WTC11 (cell line): ENCODE results near the gene TBX4. TPM values are rescaled to one million over a fixed set of nuclear protein-coding genes. Genes with fewer than 3 reads are reported as not detected.

Source experiments
- CBFB ChIP-seq: sonication (generic); formaldehyde crosslinking; IDR thresholded peaks from 2 replicates; pipeline ENCODE4 v1.8.1; 2022; ENCODE audit warnings: mild to moderate bottlenecking, low read depth, missing genetic modification reagents
- ETV6 ChIP-seq: sonication (generic); formaldehyde crosslinking; IDR thresholded peaks from 2 replicates; pipeline ENCODE4 v1.8.1; 2022; ENCODE audit warnings: mild to moderate bottlenecking, missing genetic modification reagents
- RELA ChIP-seq: sonication (generic); formaldehyde crosslinking; IDR thresholded peaks from 2 replicates; pipeline ENCODE4 v1.8.1; 2022; ENCODE audit warnings: missing genetic modification reagents, mild to moderate bottlenecking, borderline replicate concordance
- SOX15 ChIP-seq: fragments of 250-450 bp; sonication (Bioruptor Pico); IDR thresholded peaks from 2 replicates; pipeline ENCODE4 v1.9.0; 2021; ENCODE audit warnings: mild to moderate bottlenecking
- SP1 ChIP-seq: sonication (generic); formaldehyde crosslinking; conservative IDR thresholded peaks from 2 replicates; pipeline ENCODE4 v1.8.1; 2022; ENCODE audit warnings: missing genetic modification reagents
- ZBTB21 ChIP-seq: sonication (generic); formaldehyde crosslinking; IDR thresholded peaks from 2 replicates; pipeline ENCODE4 v1.8.1; 2023; ENCODE audit warnings: mild to moderate bottlenecking, missing genetic modification reagents, borderline replicate concordance
- total RNA-seq: library from RNA; stranded (reverse); gene quantifications from 3 replicates; pipeline ENCODE4 v1.2.3, GENCODE V29; 2021
- TF ChIP-seq, protein P1 (sequence below): fragments of 250-450 bp; sonication (Bioruptor Pico); IDR thresholded peaks from 2 replicates; pipeline ENCODE4 v1.9.0; 2021; ENCODE audit warnings: mild to moderate bottlenecking, borderline replicate concordance
- TF ChIP-seq, protein P2 (sequence below): sonication (generic); formaldehyde crosslinking; conservative IDR thresholded peaks from 2 replicates; pipeline ENCODE4 v1.8.1; 2022; ENCODE audit warnings: mild to moderate bottlenecking, missing genetic modification reagents
- TF ChIP-seq, protein P3 (sequence below): sonication (generic); formaldehyde crosslinking; IDR thresholded peaks from 2 replicates; pipeline ENCODE4 v1.8.0; 2022; ENCODE audit warnings: mild to moderate bottlenecking, missing genetic modification reagents
- TF ChIP-seq, protein P4 (sequence below): fragments of 250-450 bp; sonication (Bioruptor Pico); conservative IDR thresholded peaks from 2 replicates; pipeline ENCODE4 v1.9.0; 2021; ENCODE audit warnings: mild to moderate bottlenecking
- TF ChIP-seq, protein P5 (sequence below): sonication (generic); formaldehyde crosslinking; IDR thresholded peaks from 2 replicates; pipeline ENCODE4 v1.8.1; 2023; ENCODE audit warnings: mild to moderate bottlenecking, moderate library complexity, missing genetic modification reagents
- TF ChIP-seq, protein P6 (sequence below): sonication (generic); formaldehyde crosslinking; IDR thresholded peaks from 2 replicates; pipeline ENCODE4 v1.8.1; 2023; ENCODE audit warnings: mild to moderate bottlenecking, missing genetic modification reagents
- TF ChIP-seq, protein P7 (sequence below): sonication (generic); formaldehyde crosslinking; IDR thresholded peaks from 2 replicates; pipeline ENCODE4 v1.8.1; 2022; ENCODE audit warnings: mild to moderate bottlenecking, moderate library complexity, missing genetic modification reagents

Gene TBX4
- total RNA-seq, 1 experiment from 2014 or later, result not detected

DNA sequence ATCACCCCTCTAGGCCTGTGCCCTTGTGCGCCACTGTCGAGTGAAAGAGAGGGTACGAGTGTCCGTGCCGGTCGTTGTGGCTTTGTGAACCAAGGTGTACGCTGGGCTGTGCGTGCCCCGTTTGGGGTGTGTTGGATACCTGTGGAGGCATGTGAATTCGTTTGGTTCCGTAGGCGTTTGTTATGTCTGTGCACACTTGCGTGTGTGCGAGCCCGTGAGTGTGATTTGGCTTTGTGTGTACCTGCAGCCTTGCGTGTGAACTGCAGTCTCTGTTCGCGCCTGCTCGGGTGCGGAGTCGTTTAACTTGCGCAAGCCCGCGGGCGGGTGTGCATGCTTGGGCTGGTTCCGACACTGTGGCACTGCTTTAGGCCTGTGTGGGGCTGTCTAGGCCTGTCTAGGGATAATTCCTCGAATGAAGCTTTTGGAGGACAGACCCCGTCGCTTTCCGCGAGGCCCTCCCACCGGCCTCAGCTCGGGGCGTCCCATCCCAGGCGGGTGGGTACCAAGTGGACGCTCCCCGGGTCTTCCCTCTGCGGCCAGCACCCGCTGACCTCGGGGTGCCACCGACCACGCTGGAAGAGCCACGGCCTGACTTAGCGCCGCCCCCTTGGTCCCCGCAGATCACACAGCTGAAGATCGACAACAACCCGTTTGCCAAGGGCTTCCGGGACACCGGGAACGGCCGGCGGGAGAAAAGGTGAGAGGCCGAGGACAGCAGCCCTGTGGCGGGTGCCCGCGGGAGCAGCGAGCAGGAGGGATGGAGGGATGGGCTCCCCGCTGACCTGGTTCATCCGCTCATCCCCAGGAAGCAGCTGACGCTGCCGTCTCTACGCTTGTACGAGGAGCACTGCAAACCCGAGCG lies 48.2 kb upstream of the TBX4 start (continued):
- TF ChIP-seq, protein P1, sequence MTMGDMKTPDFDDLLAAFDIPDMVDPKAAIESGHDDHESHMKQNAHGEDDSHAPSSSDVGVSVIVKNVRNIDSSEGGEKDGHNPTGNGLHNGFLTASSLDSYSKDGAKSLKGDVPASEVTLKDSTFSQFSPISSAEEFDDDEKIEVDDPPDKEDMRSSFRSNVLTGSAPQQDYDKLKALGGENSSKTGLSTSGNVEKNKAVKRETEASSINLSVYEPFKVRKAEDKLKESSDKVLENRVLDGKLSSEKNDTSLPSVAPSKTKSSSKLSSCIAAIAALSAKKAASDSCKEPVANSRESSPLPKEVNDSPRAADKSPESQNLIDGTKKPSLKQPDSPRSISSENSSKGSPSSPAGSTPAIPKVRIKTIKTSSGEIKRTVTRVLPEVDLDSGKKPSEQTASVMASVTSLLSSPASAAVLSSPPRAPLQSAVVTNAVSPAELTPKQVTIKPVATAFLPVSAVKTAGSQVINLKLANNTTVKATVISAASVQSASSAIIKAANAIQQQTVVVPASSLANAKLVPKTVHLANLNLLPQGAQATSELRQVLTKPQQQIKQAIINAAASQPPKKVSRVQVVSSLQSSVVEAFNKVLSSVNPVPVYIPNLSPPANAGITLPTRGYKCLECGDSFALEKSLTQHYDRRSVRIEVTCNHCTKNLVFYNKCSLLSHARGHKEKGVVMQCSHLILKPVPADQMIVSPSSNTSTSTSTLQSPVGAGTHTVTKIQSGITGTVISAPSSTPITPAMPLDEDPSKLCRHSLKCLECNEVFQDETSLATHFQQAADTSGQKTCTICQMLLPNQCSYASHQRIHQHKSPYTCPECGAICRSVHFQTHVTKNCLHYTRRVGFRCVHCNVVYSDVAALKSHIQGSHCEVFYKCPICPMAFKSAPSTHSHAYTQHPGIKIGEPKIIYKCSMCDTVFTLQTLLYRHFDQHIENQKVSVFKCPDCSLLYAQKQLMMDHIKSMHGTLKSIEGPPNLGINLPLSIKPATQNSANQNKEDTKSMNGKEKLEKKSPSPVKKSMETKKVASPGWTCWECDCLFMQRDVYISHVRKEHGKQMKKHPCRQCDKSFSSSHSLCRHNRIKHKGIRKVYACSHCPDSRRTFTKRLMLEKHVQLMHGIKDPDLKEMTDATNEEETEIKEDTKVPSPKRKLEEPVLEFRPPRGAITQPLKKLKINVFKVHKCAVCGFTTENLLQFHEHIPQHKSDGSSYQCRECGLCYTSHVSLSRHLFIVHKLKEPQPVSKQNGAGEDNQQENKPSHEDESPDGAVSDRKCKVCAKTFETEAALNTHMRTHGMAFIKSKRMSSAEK (CRISPR knock-in tag), result no peak
- TF ChIP-seq, protein P2, sequence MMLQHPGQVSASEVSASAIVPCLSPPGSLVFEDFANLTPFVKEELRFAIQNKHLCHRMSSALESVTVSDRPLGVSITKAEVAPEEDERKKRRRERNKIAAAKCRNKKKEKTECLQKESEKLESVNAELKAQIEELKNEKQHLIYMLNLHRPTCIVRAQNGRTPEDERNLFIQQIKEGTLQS (CRISPR knock-in tag), result no peak
- TF ChIP-seq, protein P3, sequence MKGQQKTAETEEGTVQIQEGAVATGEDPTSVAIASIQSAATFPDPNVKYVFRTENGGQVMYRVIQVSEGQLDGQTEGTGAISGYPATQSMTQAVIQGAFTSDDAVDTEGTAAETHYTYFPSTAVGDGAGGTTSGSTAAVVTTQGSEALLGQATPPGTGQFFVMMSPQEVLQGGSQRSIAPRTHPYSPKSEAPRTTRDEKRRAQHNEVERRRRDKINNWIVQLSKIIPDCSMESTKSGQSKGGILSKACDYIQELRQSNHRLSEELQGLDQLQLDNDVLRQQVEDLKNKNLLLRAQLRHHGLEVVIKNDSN (CRISPR knock-in tag), result no peak
- TF ChIP-seq, protein P4, sequence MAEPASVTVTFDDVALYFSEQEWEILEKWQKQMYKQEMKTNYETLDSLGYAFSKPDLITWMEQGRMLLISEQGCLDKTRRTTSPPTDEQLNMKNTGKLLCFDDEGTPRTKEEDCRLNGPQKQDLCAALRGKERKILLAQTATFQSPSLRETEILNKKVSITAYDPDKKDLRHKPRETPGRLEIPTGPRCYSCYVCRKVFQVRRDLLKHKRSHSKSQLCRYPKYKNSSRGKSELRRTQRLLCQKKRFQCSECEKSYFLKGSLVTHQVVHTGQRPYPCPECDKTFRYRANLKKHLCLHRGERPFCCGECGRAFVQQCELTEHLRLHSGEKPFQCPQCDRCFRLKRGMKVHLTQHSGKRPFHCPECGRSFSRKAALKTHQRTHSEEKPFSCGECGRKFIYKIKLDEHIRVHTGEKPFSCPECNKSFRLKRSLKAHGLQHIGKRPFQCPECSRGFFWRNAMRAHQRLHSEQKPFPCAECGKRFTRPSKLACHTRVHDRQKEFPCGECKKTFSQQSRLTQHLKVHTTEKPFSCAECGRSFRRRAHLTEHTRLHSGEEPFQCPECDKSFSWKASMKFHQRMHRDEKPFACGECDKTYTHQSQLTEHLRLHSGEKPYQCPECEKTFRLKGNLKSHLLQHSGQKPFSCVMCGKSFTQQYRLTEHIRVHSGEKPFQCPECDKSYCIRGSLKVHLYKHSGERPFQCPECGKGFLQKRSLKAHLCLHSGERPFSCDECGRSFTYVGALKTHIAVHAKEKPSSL (CRISPR knock-in tag), result no peak
- no peak for TF ChIP-seq SP1
- no peak for TF ChIP-seq RELA
- no peak for TF ChIP-seq ZBTB21 (CRISPR knock-in tag)
- TF ChIP-seq ETV6 (CRISPR knock-in tag), result no peak
- TF ChIP-seq, protein P5, sequence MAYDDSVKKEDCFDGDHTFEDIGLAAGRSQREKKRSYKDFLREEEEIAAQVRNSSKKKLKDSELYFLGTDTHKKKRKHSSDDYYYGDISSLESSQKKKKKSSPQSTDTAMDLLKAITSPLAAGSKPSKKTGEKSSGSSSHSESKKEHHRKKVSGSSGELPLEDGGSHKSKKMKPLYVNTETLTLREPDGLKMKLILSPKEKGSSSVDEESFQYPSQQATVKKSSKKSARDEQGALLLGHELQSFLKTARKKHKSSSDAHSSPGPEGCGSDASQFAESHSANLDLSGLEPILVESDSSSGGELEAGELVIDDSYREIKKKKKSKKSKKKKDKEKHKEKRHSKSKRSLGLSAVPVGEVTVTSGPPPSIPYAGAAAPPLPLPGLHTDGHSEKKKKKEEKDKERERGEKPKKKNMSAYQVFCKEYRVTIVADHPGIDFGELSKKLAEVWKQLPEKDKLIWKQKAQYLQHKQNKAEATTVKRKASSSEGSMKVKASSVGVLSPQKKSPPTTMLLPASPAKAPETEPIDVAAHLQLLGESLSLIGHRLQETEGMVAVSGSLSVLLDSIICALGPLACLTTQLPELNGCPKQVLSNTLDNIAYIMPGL (CRISPR knock-in tag), result no peak
- TF ChIP-seq, protein P6, sequence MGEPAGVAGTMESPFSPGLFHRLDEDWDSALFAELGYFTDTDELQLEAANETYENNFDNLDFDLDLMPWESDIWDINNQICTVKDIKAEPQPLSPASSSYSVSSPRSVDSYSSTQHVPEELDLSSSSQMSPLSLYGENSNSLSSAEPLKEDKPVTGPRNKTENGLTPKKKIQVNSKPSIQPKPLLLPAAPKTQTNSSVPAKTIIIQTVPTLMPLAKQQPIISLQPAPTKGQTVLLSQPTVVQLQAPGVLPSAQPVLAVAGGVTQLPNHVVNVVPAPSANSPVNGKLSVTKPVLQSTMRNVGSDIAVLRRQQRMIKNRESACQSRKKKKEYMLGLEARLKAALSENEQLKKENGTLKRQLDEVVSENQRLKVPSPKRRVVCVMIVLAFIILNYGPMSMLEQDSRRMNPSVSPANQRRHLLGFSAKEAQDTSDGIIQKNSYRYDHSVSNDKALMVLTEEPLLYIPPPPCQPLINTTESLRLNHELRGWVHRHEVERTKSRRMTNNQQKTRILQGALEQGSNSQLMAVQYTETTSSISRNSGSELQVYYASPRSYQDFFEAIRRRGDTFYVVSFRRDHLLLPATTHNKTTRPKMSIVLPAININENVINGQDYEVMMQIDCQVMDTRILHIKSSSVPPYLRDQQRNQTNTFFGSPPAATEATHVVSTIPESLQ (CRISPR knock-in tag), result no peak
- TF ChIP-seq, protein P7, sequence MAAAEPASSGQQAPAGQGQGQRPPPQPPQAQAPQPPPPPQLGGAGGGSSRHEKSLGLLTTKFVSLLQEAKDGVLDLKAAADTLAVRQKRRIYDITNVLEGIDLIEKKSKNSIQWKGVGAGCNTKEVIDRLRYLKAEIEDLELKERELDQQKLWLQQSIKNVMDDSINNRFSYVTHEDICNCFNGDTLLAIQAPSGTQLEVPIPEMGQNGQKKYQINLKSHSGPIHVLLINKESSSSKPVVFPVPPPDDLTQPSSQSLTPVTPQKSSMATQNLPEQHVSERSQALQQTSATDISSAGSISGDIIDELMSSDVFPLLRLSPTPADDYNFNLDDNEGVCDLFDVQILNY, result no peak
- TF ChIP-seq CBFB, result no peak
- TF ChIP-seq SOX15, result no peak
